Measurements from ENCODE around the gene LALBA.
"Not testable (repeated sequence)": the region's sequence is repeated elsewhere in the genome, so short reads cannot be mapped to it uniquely, and the experiment has no call there.

The LALBA gene

GRCh38 chr12:48569946-48570345 lies at the start of gene LALBA:
Gene LALBA, minus strand, starts transcription at chr12:48570046. Its CDS starts 26 bp downstream, at chr12:48570020.
- DNase-seq (ENCODE audit: low read depth in 3 of 3): no peak

- peak; percentile 38 to 56 (median 46) for DNase-seq (ENCODE audit: low read depth in 3 of 3)
These were observed 48.7 kb upstream of the LALBA start for GRCh38 chr12:48618541-48618940.

GRCh38 chr12:48615681-48616080 lies 45.8 kb upstream of the LALBA start:
- DNase-seq (ENCODE audit: low read depth in 3 of 3): no peak

GRCh38 chr12:48613321-48613720 lies 43.5 kb upstream of the LALBA start:
- DNase-seq (ENCODE audit: low read depth in 3 of 3): no peak

- DNase-seq (ENCODE audit: low read depth in 3 of 3): no peak
These were observed 32.5 kb upstream of the LALBA start for GRCh38 chr12:48602192-48602989.

GRCh38 chr12:48601013-48601756 lies 31.3 kb upstream of the LALBA start:
- no peak for DNase-seq (ENCODE audit: low read depth in 3 of 3)

GRCh38 chr12:48600552-48600951 lies 30.7 kb upstream of the LALBA start:
- DNase-seq (ENCODE audit: low read depth in 3 of 3): no peak

GRCh38 chr12:48592591-48593086 lies 22.8 kb upstream of the LALBA start:
- no peak for DNase-seq (ENCODE audit: low read depth in 3 of 3)

- DNase-seq (ENCODE audit: low read depth in 3 of 3): no peak
These were observed 16.5 kb upstream of the LALBA start for GRCh38 chr12:48586361-48586760.

GRCh38 chr12:48583728-48584127 lies 13.9 kb upstream of the LALBA start:
- no peak for DNase-seq (ENCODE audit: low read depth in 3 of 3)

- no peak for DNase-seq (ENCODE audit: low read depth in 3 of 3)
These were observed 11.0 kb upstream of the LALBA start for GRCh38 chr12:48580831-48581230.

- no peak for DNase-seq (ENCODE audit: low read depth in 3 of 3)
These were observed 2.5 kb upstream of the LALBA start for GRCh38 chr12:48572326-48572725.

GRCh38 chr12:48567731-48568130 lies 2.1 kb downstream of the LALBA start:
- DNase-seq (ENCODE audit: low read depth in 3 of 3): no peak

GRCh38 chr12:48557919-48558318 lies 11.9 kb downstream of the LALBA start:
- no peak for DNase-seq (ENCODE audit: low read depth in 3 of 3)

GRCh38 chr12:48556631-48557030 lies 13.2 kb downstream of the LALBA start:
- DNase-seq (ENCODE audit: low read depth in 3 of 3): no peak

- peak in 1 of 3 experiments; percentile 6 for DNase-seq (ENCODE audit: low read depth in 3 of 3)
These were observed 16.0 kb downstream of the LALBA start for GRCh38 chr12:48553666-48554343.

- not testable (repeated sequence) for DNase-seq (ENCODE audit: low read depth in 3 of 3)
These were observed 18.2 kb downstream of the LALBA start for GRCh38 chr12:48551636-48552035.

- not testable (repeated sequence) for DNase-seq (ENCODE audit: low read depth in 3 of 3)
These were observed 22.8 kb downstream of the LALBA start for GRCh38 chr12:48547012-48547411.

GRCh38 chr12:48545833-48546469 lies 23.9 kb downstream of the LALBA start:
- no peak for DNase-seq (ENCODE audit: low read depth in 3 of 3)

GRCh38 chr12:48542300-48542928 lies 27.4 kb downstream of the LALBA start:
- peak in 2 of 3 experiments; percentile 1 to 21 for DNase-seq (ENCODE audit: low read depth in 3 of 3)

GRCh38 chr12:48536602-48537001 lies 33.2 kb downstream of the LALBA start:
- DNase-seq (ENCODE audit: low read depth in 3 of 3): no peak

Measured in stimulated activated CD4-positive, alpha-beta T cell treated with anti-CD3 and anti-CD28 coated beads, TNF-alpha, amount 100 ng/mL, for 4 hours (primary cell).